Left colon (tissue), 2 donors: ENCODE data around the gene CBARP. TPM values are rescaled to one million over a fixed set of nuclear protein-coding genes. Genes with fewer than 3 reads are reported as not detected.

Source experiments
- ATAC-seq: fragments of 200-7000 bp; cut with Tn5 transposase; one replicate; pipeline ENCODE4 v1.9.1; 2020; ENCODE audit warnings: mild to moderate bottlenecking, moderate library complexity
- DNase-seq, 2 donors: peaks; one replicate each; pipeline ENCODE4 v3.0.0-alpha.2; 2020
- intact Hi-C, 2 donors: fragments of 100-400 bp; cut with DNase I in 1 of 2; cut with micrococcal nuclease in 1 of 2; formaldehyde crosslinking; loops; one replicate each; pipeline versions ENCODE4 v1.11.2 to v1.14.0; 2022; cut with DNase I, micrococcal nuclease
- total RNA-seq, 2 donors: library from RNA; stranded (reverse); fragmentation: NEBNext Ultra II Directional; extraction: Animal tissue kit (Norgen Biotek cat#: 25700); gene quantifications; one replicate each; pipeline ENCODE4 v1.2.1, GENCODE V29; 2021
- donor health status: DM: no; HTN: no; CAD: no.
- donor health status: DM: yes; HTN: yes; CAD: no.

CBARP gene
- total RNA-seq, 2 donors from 2014 or later = 0.21 to 0.50 TPM

- ATAC-seq (no peak), DNase-seq (no peak)
These were observed 3.5 kb downstream of the CBARP start for GRCh38 chr19:1234051-1234954.

DNA sequence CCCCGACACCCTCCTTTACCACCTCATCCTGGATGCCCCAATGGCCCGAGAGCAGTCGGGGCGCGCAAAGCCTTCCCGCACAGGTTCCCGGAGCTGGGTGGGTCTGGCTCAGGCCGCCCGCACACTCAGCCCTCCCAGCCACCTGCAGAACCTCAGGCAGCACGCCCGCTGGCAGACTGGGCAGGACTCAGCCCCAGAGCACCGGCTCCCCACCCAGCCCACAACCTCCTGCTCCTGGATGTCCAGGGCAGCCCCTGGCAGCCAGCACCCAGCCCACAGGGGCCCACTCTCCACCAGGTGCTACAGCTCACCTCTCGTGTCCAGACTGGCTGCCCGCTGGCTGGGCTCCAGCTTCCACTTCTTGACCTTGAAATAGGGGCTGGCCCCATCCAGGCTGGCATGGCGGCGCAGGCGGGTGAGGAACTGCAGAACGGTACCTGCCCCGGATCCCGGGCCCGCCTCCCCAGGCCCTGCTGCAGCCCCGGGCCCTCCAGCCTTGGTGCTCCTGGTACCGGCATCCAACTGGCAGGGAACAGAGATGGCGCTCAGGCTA, 4.6 kb downstream of the CBARP start:
- intact Hi-C loops = no loop called here
- DNase-seq (no peak), ATAC-seq (peak; percentile 33)

More at GRCh38 chr19:1234051-1234954, 3.5 kb downstream of the CBARP start:
- intact Hi-C loops = no loop called here

DNA sequence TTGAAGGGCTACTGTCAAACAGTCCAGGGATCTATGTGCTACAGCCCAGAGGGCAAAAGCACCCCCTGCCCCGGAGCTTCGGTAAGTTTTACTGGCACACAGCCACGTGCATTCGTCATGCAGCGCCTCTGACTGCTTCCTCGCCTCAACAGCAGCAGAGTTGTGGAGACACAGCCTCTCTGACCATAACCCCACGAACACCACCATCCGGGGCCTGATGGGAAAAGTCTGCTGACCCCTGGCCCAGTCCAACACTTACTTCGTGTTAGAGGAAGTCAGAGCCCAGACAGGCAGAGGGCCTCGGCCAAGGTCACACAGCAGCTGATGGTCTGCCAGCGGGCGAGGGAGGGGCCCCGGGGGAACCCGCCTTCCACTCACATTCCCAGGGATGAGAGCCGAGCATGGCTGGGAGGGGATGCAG, 5.1 kb downstream of the CBARP start:
- intact Hi-C loops = no loop called here
- ATAC-seq (peak; percentile 33), DNase-seq (peak in 1 of 2 donors; percentile 49)

GRCh38 chr19:1231729-1232637, 5.8 kb downstream of the CBARP start:
- ATAC-seq (peak; percentile 49), DNase-seq (no peak)
- intact Hi-C loops = no loop called here

- intact Hi-C loops = no loop called here
- DNase-seq (no peak), ATAC-seq (no peak)
These were observed 6.9 kb downstream of the CBARP start for GRCh38 chr19:1230783-1231489.

DNA sequence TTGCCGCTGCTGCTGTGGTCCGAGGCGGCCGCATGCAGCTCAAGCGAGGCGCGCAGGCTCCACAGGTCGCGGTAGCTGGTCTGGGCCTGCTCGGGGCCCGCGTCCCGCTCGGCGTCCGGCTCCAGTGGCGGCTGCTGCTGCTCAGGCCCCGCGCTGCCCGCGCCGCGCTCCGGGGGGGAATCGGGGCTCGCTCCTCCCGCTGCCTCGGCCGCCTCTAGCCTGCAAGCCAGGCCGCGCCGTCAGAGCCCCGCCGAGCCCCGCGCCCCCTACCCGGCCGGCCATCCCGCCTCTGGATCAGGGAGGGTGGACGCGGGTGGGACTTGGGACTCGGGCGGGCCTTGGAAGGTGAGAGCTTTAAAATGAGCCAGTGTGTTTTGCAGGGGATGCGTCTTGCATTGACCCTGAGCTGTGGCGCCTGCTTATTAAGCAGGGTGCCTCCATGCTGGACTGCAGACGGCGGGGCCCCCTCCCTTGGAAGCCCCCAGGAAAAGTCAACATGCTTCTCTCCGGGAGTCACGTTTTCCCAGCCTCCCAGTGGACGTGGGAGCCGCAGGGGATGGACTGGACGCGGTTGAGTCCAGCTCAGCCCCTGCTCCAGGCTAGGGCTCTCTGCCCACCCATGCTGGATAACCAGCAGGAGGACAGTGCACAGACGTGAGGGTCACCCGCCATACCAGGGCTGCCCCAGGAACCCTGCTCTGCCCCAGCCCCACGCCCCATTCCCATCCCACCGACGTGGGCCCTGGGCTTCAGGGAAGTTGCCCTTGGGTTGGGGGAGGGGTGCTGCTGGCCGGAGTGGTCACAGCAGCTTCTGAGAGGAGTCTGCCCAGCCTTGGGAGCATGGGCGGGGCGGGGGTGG, 7.7 kb downstream of the CBARP start:
- no peak for ATAC-seq
- intact Hi-C loops = no loop called here

DNA sequence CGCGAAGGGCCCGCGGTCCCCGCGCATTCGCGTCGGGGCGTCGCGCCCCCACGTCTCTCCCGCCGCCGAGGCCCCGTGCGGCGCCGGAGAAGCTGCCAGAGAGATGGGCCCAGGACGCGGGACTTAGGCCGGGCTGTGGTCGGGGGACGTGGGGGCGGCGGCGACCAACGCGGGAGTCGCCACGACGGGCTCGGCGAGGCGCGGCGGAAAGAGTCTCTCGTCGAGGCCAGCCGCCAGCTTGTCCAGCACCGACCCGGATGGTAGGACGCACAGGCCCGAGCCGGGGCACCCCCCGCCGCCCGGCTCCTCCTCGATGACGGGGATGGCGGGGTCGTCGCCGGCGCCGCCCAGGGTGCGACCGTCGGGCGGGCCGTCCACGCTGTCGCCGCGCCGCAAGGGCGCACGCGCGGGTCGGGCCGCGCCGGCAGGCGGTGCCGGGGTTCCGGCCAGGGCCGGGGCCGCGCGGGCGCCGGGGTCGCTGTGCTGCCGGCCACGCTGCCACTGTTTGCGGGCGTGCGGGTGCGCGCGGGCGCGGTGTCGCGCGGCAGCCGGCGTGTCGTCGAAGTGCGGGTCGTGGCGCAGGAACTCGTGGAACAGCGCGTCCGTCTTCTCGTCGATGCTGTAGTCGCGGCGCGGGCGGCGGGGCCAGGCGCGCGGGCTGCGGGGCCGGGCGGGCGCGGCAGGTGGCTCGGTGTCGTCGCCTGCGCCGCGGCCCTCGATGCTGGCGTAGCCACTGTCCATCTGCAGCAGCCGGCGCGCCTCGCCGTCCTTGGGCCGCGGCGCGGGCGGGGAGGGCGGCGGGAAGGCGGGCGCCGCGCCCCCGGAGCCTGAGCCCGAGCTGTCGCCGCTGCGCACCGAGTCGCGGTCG, 8.5 kb downstream of the CBARP start:
- DNase-seq = no peak
- intact Hi-C loops = no loop called here
- ATAC-seq = no peak

More for the DNA sequence above, 7.7 kb downstream of the CBARP start:
- no peak for DNase-seq

DNA sequence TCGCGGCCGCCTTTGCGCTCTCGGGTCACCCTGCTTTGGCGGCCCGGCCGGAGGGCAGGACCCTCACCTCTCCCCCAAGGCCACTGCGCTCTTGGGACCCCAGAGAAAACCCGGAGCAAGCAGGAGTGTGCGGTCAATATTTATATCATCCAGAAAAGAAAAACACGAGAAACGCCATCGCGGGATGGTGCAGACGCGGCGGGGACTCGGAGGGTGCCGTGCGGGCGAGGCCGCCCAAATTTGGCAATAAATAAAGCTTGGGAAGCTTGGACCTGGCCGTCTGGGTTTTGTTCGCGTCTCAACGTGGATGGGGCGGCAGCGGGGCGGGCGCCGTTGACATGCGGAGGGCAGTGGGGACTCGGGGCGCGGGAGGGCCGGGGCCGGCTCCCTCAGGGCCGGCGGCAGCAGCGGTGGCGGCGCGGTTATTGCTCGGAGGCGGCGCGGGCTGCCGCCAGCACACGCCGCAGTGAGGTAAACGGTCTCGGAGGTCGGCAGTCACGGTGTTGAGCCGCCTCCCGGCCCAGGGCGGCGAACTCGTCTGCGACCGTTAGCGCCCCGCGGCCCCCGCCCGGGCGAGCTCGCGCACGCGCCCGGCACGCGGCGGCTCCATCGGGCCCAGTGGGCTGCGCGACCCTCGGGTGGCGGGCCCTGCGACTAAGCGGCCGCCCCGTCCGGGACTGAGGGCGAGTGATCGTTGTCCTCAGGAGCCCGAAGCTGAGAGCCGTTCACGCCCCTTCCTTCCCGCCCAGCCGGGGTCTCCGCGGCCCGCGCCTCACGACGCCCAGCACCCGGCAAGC, 9.4 kb downstream of the CBARP start:
- ATAC-seq = no peak
- no peak for DNase-seq
- intact Hi-C loops = no loop called here

DNA sequence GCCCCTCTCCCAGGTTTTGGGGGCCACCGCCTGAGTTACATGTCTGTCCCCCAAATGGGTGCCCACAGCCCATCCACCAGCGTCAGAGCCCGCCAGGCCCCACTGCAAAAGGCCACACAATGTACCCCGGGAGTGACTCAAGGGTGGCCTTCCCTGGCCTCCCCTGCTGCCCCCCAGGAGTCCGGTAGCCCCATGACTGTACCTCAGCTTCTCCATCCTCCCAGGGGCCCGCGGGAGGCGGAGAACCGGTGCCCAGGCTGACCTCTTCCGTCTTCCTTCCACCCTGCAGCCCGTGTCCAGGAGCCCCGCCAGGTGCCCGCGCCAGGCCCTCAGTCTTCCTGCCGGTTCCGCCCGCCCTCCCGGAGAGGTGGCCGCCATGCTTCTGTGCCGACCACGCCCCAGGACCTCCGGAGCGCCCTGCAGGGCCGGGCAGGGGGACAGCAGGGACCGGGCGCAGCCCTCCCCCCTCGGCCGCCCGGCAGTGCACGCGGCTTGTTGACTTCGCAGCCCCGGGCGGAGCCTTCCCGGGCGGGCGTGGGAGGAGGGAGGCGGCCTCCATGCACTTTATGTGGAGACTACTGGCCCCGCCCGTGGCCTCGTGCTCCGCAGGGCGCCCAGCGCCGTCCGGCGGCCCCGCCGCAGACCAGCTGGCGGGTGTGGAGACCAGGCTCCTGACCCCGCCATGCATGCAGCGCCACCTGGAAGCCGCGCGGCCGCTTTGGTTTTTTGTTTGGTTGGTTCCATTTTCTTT, 10.3 kb downstream of the CBARP start:
- peak in 1 of 2 donors; percentile 62 for DNase-seq
- intact Hi-C loops = no loop called here
- peak; percentile 58 for ATAC-seq

GRCh38 chr19:1226522-1227303, 11.1 kb downstream of the CBARP start:
- intact Hi-C loops = no loop called here
- ATAC-seq (no peak), DNase-seq (no peak)

GRCh38 chr19:1226227-1226518, 11.6 kb downstream of the CBARP start:
- intact Hi-C loops = no loop called here
- no peak for ATAC-seq
- DNase-seq = no peak

DNA sequence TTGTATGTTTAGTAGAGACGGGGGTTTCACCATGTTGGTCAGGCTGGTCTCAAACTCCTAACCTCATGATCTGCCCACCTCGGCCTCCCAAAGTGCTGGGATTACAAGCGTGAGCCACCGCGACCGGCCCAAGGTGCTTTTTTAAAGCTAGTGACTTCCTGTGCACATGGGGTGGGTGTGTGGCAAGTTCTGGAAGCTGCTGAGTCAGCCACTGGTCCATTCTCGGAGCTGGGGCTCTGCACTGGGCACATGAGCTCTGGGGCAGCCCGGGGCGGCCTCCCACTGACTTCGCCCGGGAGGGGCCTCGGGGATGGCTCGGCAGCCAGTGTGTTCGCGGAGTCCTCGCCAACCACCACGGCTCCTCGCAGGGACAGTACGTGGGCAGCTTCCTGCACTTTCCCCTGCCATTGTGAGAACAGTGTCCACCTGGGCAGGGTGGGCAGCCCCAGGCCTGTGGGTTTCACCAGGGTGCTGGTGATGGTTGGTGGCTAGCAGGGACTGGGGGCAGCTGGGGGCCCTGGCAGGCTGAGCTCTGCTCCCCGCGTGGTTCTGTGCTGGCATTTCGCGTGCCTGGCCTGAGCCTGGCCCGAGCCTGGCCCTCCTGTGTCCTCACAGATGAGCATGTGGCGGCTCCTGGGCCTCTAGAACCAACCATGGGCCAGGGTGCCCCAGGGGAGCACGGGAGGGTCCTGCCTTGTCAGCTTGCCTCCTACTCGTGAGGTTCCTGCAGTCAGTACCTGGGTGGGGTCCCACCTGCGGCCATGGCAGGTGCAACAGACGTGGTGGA, 12.2 kb downstream of the CBARP start:
- DNase-seq = no peak
- intact Hi-C loops = no loop called here
- no peak for ATAC-seq

DNA sequence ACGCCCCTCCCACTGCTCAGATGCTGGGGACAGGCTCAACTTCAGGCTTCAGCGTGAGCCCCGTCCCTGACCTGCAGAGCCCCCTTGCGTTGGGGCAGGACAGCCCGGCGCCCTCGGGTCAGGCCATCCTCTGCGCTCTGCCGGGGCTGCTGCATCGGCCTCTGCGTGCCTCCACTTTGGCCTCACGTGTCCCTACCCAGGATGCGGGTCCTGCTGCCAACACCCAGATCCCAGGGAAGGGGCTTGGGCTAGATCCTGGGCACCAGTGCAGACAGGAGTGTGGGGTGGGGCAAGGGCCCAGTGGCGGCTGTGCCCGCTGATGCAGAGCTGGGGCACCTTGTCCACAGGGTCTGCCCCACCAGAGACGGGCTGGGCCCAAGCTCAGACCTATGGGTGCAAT, 13.0 kb downstream of the CBARP start:
- DNase-seq (no peak), ATAC-seq (no peak)
- intact Hi-C loops = no loop called here
